Measurements from ENCODE around the gene CERS1. TPM values are rescaled to one million over a fixed set of nuclear protein-coding genes. Genes with fewer than 3 reads are reported as not detected.

CERS1 gene
- total RNA-seq, 1 experiment from 2014 or later: 0.96 TPM

GRCh38 chr19:18939922-18940768 is 44.2 kb upstream of the CERS1 start:
- RAD21 ChIA-PET (ENCODE audit: low non-redundant PET in 1 of 2, low total read pairs in 2 of 2, uncharacterized antibody in 2 of 2, unreplicated experiment in 2 of 2): interaction anchor here in 1 of 2 experiments (1.6 kb wide), 1 partner anchor 47 kb away, joined by 4 read pairs; no protein-coding TSS in a partner anchor
- Histone ChIP-seq H3K4me1 (ENCODE audit: control insufficient read depth in 1 of 2, insufficient read depth in 2 of 2, low read length in 2 of 2) (peaks cover 10 to 35% of the 10 kb centered on the region in 2 experiments), H4K20me1 (ENCODE audit: insufficient read depth) (no peaks in the 10 kb centered on the region), H3K4me3 (replicated peaks in 1 of 2; ENCODE audit: low read depth in 1 of 2, low read length in 2 of 2) (peak overlapping the region; percentile 77 to 79), H3K9me2 (ENCODE audit: insufficient read depth) (no peaks in the 10 kb centered on the region), H3K79me2 (ENCODE audit: insufficient read depth, low read length) (peaks cover 9% of the 10 kb centered on the region; the same call in 1 of the 2 replicates), H3K27ac (ENCODE audit: low read depth, low read length) (peak overlapping the region; percentile 91), H2AFZ (ENCODE audit: low read depth, low read length, poor library complexity, severe bottlenecking) (no peak overlapping the region), H3K27me3 (ENCODE audit: insufficient read depth, low read length) (no peaks in the 10 kb centered on the region), H3K9me3 (ENCODE audit: control insufficient read depth in 1 of 2, insufficient read depth in 1 of 2, low read depth in 1 of 2, low read length in 2 of 2) (no peaks in the 10 kb centered on the region), H3K36me3 (ENCODE audit: control insufficient read depth in 1 of 2, insufficient read depth in 2 of 2, low read length in 2 of 2) (peaks cover 0 to 8% of the 10 kb centered on the region in 2 experiments; a peak in 2 of 4 replicates), H3K4me2 (ENCODE audit: low read length) (peak overlapping the region; percentile 94), H3K9ac (ENCODE audit: low read length) (peak overlapping the region; percentile 82)
- CTCF ChIA-PET: interaction anchor here (1.0 kb wide), 1 partner anchor 46 kb away, joined by 4 read pairs; no protein-coding TSS in a partner anchor
- intact Hi-C loops (cut with micrococcal nuclease): loop anchor here (2.0 kb wide), 1 partner anchor 47 kb away; no protein-coding TSS in a partner anchor
- TF ChIP-seq CEBPB (IDR thresholded peaks at IDR 0.05; ENCODE audit: low read depth) (no peak), SP1 (IDR thresholded peaks at IDR 0.05; ENCODE audit: low read depth) (peak; percentile 61), ZNF274 (IDR thresholded peaks at IDR 0.05; ENCODE audit: low read depth, low read length) (no peak), CTCF (IDR thresholded peaks at IDR 0.05 in 2 of 3, conservative IDR thresholded peaks at IDR 0.05 in 1 of 3; ENCODE audit: borderline replicate concordance in 1 of 3, insufficient read depth in 1 of 3, low read depth in 2 of 3, low read length in 2 of 3) (no peak), FOSL1 (IDR thresholded peaks at IDR 0.05; ENCODE audit: low read depth) (peak; percentile 63), ZFX (IDR thresholded peaks at IDR 0.05) (no peak), MAX (IDR thresholded peaks at IDR 0.05) (peak; percentile 34; the same call in 1 of the 2 replicates), POLR2AphosphoS5 (IDR thresholded peaks at IDR 0.05; ENCODE audit: low read depth, low read length) (peak; percentile 58), RAD21 (IDR thresholded peaks at IDR 0.05; ENCODE audit: low read depth) (no peak), POLR2A (IDR thresholded peaks at IDR 0.05; ENCODE audit: borderline replicate concordance, extremely low read depth, insufficient read depth, insufficient read length) (no peak), EZH2phosphoT487 (IDR thresholded peaks at IDR 0.05; ENCODE audit: borderline replicate concordance) (no peak)
- ATAC-seq (peak; percentile 55), DNase-seq (ENCODE audit: low read depth, low spot score) (no peak)
- POLR2A ChIA-PET: no interaction called here
- TSS peak; percentile 48 for BruUV-seq (replicated peaks)

Measured in HCT116 (cell line).